NCI-H524 treated with DMSO at 0.1 percent for 48 hours (cell line): Measurements from ENCODE around the gene HSBP1L1.

Source experiments
- DNase-seq: peaks from one replicate; lab custom pipeline; 2025; lab: John Stamatoyannopoulos, UW

Gene HSBP1L1

DNA sequence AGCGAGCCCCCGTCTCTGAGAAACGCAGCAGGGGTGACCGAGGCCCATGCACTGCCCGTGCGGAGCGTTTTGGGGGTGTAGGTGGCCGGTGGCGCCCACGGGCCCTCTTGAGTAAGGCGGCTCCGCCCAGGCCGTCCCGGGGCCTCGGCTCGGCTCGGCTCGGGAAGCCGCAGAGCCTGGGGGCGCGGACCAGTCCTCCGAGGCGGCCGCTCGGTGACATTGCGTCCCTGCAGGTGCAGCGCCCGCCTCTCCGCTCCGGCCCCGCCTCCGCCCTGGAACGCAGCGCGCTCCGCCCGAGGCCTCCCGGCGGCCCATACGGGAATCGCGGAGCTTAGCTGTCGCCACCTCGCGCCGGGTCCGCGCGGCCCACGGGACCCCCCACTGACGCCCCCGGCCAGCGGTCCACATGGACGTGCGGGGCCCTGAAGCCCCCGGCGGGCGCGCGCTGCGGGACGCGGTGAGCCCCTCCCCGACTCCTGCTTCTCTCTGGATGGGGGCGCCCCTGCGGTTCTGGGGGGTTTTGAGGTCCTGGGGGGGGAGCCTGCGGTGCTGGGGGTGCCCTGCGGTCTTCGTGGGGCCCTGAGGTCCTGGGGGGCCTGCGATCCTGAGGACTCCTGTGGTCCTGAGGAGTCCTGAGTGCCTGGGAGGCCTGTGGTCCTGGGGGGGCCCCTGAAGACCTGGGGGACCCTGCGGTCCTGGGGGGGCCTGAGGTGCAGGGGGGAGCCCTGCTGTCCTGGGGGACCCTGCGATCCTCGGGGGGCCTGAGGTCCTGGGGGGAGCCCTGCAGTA is at the start of gene HSBP1L1:
Gene HSBP1L1, plus strand, starts transcription at position 314 of the 789 bp plus-strand sequence. Its CDS starts 93 bp downstream, at position 407.
- no peak for DNase-seq

DNA sequence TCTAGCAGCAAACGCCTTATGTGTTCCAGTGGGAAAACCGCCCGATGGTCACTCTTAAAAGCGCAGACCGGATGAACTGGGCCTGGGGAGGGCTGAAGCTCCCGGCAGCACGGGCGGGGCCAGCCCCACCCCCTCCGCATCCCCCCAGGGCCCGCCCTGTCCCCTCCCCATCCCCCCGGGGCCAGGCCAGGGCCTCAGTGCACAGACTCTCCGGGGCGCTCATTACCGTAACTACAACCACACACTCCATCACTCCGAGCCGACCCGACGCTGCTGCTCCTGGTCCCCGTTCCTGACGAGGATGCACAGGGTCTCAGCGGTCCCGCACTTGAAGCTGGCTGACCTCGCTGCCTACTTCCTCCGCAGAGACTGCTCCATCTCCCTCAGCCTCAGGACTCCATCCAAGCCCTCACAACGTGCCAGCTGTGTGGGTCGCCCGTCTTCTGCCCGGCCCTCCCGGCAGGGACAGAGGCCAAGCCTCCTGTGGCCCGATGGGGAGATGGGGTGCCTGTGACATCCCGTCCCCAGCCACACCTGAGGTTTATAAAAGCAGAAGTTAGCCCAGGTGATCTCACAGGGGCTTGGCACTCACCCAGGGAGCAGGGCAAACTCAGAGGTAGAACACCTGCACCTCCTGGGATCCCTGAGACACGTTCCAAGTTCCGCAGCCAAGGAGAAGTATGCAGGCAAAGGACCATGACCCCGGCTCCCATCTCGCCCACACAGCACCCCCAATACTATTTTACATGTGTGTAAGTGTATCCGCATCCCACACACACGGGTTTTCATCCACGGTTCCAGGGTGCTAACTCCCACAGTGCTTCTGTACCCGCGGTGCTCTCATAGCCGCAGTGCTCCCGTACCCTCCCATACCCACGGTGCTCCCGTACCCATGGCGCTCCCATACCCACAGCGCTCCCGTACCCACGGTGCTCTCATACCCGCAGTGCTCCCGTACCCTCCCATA is 49.0 kb upstream of the HSBP1L1 start:
- DNase-seq: no peak

DNA sequence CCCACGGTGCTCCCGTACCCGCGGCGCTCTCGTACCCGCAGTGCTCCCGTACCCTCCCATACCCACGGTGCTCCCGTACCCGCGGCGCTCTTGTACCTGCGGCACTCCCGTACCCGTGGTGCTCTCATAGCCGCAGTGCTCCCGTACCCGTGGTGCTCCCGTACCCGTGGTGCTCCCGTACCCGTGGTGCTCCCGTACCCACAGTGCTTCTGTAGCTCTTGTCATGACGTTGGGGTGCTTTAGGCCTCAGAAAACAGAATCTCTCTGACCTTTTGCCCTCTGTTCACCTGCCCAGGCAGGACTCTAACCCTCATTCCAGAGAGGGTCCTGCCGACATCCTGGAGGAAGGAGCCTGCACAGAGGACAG is 48.3 kb upstream of the HSBP1L1 start:
- no peak for DNase-seq

DNA sequence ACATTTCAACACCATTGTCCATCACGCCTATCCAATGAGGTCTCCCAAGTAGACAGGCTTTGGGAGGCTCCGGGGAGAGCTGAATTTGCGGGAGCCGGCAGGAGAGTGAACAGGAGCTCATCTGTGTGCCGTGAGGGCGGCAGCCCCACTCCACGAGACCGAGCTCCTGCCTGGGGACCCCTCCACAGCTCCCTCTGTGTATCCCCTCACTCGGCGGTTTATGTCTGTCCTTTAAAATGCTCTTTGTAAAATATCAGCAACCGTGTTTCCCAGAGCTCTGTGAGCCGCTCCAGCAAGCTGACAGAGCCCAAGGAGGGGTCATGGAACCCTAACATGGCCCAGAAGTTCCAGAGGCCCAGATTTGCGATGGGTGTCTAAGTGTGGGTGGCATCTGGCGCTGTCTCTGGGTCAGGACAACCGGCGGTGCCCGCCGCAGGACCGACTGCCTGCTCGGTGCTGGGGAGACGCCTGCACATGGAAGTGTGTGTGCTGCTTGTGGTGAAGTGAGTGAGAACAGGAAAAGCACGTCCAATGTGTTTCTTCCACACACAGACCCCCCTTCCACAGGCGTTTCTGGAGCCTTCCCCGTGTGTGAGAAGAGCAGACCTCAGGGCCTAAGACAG is 47.8 kb upstream of the HSBP1L1 start:
- no peak for DNase-seq

DNA sequence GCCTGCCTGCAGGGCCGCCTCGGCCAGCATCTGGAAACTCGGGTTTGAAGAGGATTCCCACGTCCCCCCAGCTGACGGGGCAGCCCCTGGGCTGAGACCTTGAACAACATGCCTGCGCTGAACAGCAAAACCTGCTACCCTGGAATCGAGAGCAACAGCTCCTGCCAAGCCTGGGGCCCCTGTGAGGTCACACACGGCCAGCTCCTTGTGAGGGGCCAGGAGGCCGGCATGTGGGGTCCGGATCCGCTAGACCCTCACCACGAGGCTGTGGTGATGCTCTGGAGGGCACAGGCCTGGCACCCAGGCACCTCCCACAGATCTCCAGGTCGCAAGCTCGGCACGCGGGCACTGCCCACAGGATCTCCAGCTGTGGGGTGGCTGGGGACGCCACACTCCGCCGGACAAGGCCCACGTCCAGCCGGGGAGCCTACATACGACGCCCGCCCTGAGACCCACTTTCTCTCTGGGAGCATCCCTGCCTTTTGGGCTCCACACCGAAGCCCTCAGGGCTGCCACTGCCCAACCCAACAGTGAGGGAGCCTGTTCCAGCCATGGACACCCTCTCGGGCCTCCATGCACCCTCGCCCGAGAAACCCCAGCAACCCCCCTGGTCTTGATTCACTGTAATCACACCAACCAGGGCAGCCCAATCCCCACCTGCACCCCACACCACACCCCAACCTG is 47.1 kb upstream of the HSBP1L1 start:
- no peak for DNase-seq

DNA sequence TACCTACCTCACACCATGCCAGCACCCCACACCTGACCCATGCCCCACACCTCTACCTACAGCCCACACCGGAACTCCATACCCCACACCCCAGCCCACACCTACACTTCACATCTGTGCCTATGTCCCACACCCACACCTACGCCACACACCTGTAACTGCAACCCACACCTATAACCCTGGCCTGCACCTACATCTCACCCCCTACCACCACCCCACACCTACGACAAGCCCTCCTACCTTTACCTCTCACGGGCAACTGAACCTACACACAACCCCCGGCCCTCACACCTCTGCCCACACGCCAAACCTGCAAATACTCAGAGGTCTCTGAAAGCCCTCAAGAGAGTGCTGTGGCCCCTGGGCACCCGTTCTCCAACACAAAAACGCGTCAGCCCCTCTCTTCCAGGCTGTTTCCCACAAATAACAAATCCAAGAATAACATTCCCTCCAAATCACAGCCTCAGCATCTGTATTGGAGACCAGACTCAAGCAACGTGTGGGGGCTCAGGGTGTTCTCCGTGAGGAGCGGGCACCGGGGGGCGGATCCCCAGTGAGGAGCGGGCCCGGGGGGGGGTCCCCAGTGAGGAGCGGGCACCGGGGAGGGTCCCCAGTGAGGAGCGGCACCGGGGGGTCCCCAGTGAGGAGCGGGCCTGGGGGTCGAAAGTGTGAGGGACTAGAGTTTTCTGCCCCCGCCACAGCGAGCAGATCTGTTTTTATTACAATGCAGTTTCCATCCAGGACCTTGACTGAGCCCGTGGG is 46.4 kb upstream of the HSBP1L1 start:
- no peak for DNase-seq

DNA sequence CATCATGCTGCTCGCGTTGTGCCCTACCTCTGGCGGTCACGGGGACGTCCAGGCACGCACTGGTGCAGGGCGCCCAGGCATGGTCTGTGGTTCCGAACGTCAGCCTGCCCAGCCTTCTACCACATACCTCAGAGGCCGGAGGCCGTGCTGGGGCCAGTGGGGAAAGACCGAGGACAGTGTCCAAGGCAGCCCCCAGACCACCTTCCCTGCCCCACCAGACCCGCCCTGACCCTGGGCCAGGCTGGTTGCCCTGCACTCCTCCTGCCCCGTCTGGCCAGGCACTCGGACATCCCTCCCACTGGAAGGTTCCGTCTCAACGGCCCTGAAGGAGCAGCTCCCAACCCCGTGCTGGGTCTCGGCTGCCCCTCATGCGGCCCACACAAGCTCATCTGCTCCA is 45.8 kb upstream of the HSBP1L1 start:
- DNase-seq: no peak

DNA sequence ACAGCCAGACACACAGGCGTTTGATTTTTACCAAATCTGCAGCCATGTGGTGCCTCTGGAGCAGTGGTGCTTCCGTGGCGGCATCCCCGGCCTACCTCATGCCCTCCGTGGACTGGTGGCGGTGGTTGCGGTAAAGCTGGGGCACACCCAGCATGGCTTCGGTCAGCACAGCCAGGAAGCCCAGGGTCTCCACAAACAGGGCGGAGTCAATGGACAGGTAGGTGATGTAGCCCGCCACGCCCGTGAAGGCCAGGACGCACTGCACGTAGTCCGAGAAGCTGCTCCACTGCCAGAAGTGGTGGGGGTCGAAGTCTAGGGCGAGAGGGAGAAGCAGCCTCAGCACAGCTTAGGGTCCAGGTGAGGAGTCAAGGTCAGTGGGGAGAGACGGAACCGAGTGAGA is 45.4 kb upstream of the HSBP1L1 start:
- DNase-seq: no peak

DNA sequence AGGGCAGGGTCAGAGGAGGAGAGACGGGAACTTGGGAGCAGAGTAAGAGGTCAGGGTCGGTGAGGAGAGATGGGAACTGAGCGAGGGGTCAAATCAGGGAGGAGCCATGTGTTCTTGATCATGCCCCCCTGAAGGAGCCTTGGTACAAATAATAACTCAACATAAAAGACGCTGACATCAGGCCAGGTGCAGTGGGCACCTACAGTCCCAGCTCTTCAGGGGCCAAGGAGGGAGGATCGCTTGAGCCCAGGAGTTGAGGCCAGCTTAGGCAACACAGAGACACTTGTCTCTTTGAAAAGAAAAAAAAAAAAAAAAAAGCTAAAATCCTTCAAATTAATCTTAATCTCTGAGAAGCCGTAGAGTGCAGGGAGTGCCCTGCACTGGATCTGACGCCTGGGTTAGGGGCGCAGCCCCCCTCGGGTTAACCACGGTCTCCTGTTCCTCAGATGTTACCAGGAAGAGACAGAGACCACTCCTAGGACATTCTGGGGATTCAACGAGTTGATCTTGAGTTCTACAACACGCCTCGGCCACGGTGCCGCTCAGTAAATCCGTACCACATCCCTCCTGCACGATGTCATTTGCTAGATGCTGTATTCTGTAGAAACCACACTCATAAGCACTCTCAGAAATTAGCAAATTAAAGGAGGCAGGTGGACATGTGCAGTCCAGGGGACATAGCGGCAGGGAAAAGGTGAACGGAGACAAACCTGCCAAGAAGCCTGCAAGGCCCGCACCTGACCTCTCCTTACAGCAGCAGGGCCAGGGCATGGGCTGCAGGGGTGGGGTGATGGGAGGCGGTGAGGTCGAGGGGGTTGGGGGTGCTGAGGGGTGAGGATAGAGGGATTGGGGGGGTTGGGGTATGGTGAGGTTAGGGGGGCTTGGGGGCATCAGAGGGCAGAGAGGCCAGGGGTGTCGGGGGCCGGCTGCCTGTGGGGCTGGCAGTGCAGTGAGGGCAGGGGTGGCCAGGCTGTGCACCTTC is 42.2 kb upstream of the HSBP1L1 start:
- no peak for DNase-seq

DNA sequence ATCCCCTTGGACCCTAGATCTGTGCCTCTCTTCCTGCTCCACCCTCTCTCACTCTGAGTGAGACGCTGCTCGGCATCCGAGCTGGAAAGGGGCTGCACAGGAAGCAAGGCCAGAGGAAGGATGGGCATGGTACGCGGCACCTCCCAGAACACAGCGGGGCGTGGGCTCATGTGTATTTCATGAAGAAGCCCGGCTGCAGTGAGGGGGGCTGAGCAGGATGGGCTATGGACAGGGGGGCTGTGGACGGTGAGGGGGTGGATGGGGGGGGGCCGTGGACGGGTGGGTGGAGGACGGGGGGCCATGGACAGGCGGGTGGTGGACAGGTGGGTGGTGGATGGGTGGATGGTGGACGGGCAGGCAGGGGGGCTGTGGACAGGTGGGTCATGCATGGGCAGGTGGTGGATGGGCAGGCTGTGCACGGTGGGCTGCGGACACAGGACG is 41.5 kb upstream of the HSBP1L1 start:
- DNase-seq: no peak

DNA sequence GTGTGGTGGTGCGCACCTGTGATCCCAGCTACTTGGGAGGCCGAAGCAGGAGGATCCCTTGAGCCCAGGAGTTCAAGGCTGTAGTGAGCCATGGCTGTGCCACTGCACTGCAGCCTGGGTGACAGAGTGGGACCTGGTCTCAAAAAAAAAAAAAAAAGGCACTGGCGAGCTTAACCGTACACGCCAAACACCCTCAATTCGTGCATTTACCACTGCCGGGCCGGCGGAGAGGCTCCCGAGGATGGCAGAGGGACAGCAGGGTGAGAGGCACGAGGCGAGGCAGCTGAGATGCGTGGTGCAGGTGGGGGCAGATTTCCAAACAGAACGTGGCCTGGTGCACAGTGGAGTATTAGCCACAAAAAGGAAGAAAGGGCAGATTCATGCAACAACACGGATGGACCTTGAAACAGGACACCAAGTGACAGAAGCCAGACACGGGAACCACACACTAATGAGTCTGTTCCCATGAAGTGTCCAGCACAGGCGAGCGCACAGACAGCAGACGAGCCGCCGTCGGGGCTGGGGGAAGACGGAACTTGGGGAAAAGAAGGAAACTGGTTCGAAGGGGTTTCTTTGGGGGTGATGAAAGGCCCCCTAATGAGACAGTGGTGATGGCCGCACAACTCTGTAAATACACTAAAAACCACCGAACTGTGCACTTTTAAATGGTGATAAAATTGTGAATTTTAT is 40.4 kb upstream of the HSBP1L1 start:
- DNase-seq: no peak

DNA sequence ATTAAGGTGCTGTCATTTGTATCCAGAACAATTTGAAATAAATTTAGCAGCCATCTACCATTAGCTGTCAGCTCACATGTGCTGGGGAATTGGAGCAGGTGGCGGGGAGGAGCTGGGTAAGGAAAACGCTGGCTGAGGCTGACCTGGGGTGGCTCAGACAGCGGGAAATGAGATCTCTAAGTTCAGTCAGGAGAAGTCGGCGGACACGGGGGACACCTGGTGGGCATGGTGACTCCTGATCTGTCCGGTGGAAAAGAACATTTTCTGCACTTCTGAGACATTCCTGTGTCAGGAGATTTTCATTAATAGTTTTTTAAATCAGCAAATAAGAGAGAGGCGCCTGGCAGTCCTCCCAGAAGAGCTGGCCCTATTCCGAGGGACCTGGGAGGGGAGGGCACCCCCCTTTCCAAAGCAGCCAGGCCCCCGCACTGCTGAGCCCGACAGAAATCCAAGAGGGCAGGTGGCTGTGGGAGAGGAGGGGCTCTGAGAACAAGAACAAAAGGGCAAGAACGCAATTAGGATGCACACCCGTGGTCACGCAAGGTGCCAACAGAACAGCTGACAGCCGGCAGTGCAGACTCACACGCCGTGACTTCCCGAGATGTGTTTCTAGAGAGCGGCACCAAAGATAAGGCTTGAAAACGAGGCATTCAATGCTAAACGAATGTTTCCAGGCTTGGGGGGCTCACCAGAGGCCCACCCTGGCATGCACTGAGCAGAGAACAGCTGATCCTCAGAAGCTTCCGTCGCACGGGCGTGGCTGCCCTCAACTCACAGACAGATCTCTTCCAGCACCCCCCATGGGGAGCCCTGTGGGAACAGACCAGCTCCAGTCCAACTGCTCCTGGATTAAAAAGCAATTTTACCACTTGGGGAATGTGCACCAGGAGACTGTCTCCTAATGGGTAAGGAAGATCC is 39.4 kb upstream of the HSBP1L1 start:
- no peak for DNase-seq

DNA sequence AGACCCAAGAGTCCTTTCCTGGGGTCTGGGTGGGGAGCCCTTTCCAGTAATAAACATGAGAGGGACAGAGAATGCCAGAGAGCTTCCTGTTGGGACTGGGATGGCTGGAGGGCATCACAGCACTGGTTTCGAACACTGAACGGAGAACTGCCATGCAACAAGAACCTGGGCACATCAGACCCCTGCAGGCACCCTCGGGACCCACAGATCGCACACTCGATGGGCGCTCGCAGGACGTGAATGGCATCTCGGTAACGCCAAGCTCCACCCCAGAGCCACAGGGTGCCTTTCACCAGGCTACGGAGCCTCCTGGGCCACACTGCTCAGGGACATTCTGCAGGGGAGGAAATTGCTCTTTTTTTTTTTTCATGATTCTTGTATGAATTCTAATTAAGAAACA is 38.1 kb upstream of the HSBP1L1 start:
- no peak for DNase-seq

DNA sequence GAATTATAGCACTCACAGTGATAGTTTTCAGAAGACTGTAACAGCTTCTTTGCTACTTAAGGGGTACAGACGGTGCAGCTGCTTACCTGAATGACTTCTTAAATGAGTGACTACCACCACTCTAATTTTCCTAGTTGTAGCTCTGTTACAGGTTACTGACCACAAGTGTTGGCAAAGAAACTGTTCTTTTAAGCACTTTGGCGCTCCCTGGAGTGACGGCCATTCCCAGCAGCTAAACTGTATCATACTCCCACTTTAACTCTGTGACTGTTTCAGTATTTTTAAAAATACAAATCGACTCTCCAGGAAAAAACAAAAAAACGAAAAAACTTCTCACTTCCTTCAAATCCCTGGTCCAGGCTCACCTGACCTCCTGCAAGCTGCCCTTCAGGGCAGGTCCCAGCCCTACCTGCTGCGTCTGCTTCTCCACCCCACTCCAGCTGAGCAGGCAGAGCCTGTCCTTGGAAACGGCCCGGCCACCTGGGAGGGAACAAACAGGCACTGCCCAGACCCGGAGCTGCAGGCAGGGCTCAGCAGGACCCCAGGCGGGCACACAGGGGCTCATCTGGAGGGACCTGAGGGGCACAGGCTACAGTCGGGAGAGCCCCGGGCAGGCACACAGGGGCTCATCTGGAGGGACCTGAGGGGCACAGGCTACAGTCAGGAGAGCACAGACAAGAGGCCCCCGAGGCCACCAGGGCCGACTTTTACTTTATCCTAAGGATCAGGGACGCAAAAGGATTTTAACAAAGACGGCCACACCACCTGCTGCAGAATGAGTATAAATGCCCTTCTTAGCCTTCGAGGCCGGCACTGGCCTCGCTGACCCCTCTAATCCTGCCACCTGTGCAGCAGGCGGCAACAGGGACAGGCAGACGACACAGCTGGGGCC is 37.5 kb upstream of the HSBP1L1 start:
- no peak for DNase-seq

DNA sequence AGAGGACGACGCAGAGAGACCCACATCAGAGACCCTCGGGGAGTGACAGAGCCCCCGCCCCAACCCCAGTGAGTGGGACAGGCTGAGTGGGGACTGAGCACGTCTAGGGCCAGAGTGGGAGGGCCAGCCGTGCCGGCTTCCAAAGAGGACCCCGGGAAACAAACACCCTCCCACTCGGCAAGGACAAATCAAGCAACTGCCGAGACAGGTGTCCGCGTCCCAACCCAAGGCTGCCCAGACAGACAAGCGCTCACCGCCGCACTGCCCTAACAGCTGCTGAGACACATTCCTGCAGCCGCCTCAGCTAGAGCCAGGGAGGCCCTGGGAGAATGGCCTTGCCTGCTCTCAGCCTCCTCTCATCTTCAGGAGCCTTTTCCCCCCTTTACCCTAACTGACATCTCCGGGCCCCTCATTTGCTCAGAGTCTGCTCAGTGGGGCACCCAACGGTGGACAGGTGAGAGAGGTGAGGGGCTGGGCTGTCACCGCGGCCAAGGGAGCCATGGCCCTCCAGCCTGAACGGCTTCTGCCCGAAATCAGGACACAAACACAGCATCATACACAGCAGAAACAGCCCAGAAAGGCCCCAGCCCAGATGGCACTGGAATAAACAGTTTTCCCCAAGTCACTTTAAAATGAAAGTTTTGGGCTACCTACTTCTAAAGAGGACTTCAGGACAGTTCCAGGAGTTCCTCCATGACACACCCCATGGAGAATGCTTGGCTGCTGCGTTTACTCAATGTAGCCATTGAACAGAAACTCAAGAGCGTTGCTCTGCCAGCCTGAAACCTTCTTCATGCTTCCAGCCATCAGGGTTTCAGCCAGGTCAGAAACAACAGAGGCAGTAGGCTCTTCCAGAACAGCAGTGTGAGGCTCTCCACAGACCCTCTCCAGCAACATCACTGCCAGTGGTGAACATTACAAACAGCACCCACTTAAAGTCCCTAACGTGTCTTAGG is 36.6 kb upstream of the HSBP1L1 start:
- no peak for DNase-seq

DNA sequence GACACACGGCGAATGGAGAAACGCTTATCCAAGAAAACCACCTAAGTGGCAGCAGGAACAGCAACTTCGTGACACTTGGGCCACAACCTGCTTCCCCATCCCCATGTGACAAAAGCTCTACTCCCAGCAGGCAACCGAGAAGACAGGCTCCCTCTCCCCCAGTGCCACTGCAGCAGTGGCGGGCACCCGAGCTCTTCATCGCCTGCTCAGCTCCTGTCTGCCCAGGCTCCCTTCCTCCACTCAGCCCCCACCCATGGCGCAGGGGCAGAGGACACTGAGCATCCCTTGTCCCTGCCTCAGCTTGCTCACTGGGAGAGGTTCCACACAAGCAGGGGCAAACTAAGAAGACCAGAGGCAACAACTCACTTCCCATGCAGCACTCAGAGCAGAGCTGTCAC is 35.9 kb upstream of the HSBP1L1 start:
- DNase-seq: no peak
